Measurements from ENCODE around the gene PSMD12.
"Not testable (repeated sequence)": the region's sequence is repeated elsewhere in the genome, so short reads cannot be mapped to it uniquely, and the experiment has no call there.

Gene PSMD12

GRCh38 chr17:67326959-67327745, 39.2 kb downstream of the PSMD12 start:
- not testable (repeated sequence) for H2BK12ac ChIP-seq (ENCODE audit: low read length in 2 of 2); H3K4me2 ChIP-seq (ENCODE audit: low read length, poor library complexity, severe bottlenecking); H3K4me3 ChIP-seq (ENCODE audit: insufficient read depth in 1 of 2, low read depth in 1 of 2, low read length in 2 of 2); H2BK120ac ChIP-seq (ENCODE audit: low read depth, low read length); H2BK15ac ChIP-seq (ENCODE audit: low read depth, poor library complexity, severe bottlenecking); H2BK5ac ChIP-seq (ENCODE audit: low read depth, low read length, poor library complexity, severe bottlenecking); H3K4ac ChIP-seq (ENCODE audit: low read depth in 1 of 2, low read length in 2 of 2); H3K4me1 ChIP-seq (ENCODE audit: control insufficient read depth, insufficient read depth, low read depth, low read length); H2AFZ ChIP-seq (ENCODE audit: low read depth, low read length); H3K79me1 ChIP-seq (replicated peaks; ENCODE audit: low read length, poor library complexity, severe bottlenecking); H3K18ac ChIP-seq (ENCODE audit: low read depth in 1 of 2, low read length in 2 of 2); H4K91ac ChIP-seq (ENCODE audit: low read length); DNase-seq; H3K27ac ChIP-seq (ENCODE audit: low read length, poor library complexity, severe bottlenecking); H3K27me3 ChIP-seq (ENCODE audit: control insufficient read depth in 1 of 2, insufficient read depth in 1 of 2, low read length in 2 of 2); H4K8ac ChIP-seq (ENCODE audit: low read length); H2AK5ac ChIP-seq (ENCODE audit: low read length, severe bottlenecking); H3K36me3 ChIP-seq (ENCODE audit: control insufficient read depth in 1 of 2, insufficient read depth in 2 of 2, low read depth in 1 of 2, low read length in 2 of 2); H3K9ac ChIP-seq (ENCODE audit: low read length); H3K23ac ChIP-seq (ENCODE audit: low read length in 2 of 2); H3K14ac ChIP-seq (ENCODE audit: low read length in 2 of 2)
- peaks cover 10% of the 10 kb centered on the region for H3K9me3 ChIP-seq (ENCODE audit: control insufficient read depth, low read length)
- WGBS, result 85% methylated on average over 7 of the region's 13 CpGs

GRCh38 chr17:67326440-67326839, 39.9 kb downstream of the PSMD12 start:
- 95% methylated on average over 3 of the region's 3 CpGs for WGBS

GRCh38 chr17:67324330-67324729, 42.0 kb downstream of the PSMD12 start:
- H4K8ac ChIP-seq (ENCODE audit: low read length), result no peak overlapping the region

More at GRCh38 chr17:67326440-67326839, 39.9 kb downstream of the PSMD12 start:
- Histone ChIP-seq H2AFZ (ENCODE audit: low read depth, low read length) (no peak overlapping the region), H2BK5ac (ENCODE audit: low read depth, low read length, poor library complexity, severe bottlenecking) (no peak overlapping the region), H2AK5ac (ENCODE audit: low read length, severe bottlenecking) (no peak overlapping the region), H2BK12ac (ENCODE audit: low read length in 2 of 2) (no peak overlapping the region), H3K36me3 (ENCODE audit: control insufficient read depth in 1 of 2, insufficient read depth in 2 of 2, low read depth in 1 of 2, low read length in 2 of 2) (no peaks in the 10 kb centered on the region), H3K4me3 (ENCODE audit: insufficient read depth in 1 of 2, low read depth in 1 of 2, low read length in 2 of 2) (no peak overlapping the region), H4K91ac (ENCODE audit: low read length) (no peak overlapping the region), H3K9ac (ENCODE audit: low read length) (no peak overlapping the region), H3K18ac (ENCODE audit: low read depth in 1 of 2, low read length in 2 of 2) (no peak overlapping the region), H3K9me3 (ENCODE audit: control insufficient read depth, low read length) (peaks cover 10% of the 10 kb centered on the region), H3K23ac (ENCODE audit: low read length in 2 of 2) (no peak overlapping the region), H3K4me1 (ENCODE audit: control insufficient read depth, insufficient read depth, low read depth, low read length) (no peaks in the 10 kb centered on the region), H4K8ac (ENCODE audit: low read length) (no peak overlapping the region), H2BK120ac (ENCODE audit: low read depth, low read length) (no peak overlapping the region), H3K27ac (ENCODE audit: low read length, poor library complexity, severe bottlenecking) (no peak overlapping the region), H2BK15ac (ENCODE audit: low read depth, poor library complexity, severe bottlenecking) (no peak overlapping the region), H3K79me1 (replicated peaks; ENCODE audit: low read length, poor library complexity, severe bottlenecking) (no peaks in the 10 kb centered on the region), H3K4me2 (ENCODE audit: low read length, poor library complexity, severe bottlenecking) (no peak overlapping the region), H3K4ac (ENCODE audit: low read depth in 1 of 2, low read length in 2 of 2) (no peak overlapping the region), H3K14ac (ENCODE audit: low read length in 2 of 2) (no peak overlapping the region), H3K27me3 (ENCODE audit: control insufficient read depth in 1 of 2, insufficient read depth in 1 of 2, low read length in 2 of 2) (peaks cover 0 to 4% of the 10 kb centered on the region in 2 experiments)
- DNase-seq, result no peak

GRCh38 chr17:67323445-67323844, 42.9 kb downstream of the PSMD12 start:
- Histone ChIP-seq H3K4me3 (ENCODE audit: insufficient read depth in 1 of 2, low read depth in 1 of 2, low read length in 2 of 2) (no peak overlapping the region), H2BK15ac (ENCODE audit: low read depth, poor library complexity, severe bottlenecking) (no peak overlapping the region), H3K23ac (ENCODE audit: low read length in 2 of 2) (no peak overlapping the region), H3K18ac (ENCODE audit: low read depth in 1 of 2, low read length in 2 of 2) (no peak overlapping the region), H3K4me1 (ENCODE audit: control insufficient read depth, insufficient read depth, low read depth, low read length) (no peaks in the 10 kb centered on the region), H3K9ac (ENCODE audit: low read length) (no peak overlapping the region), H3K9me3 (ENCODE audit: control insufficient read depth, low read length) (peaks cover 6% of the 10 kb centered on the region), H3K27me3 (ENCODE audit: control insufficient read depth in 1 of 2, insufficient read depth in 1 of 2, low read length in 2 of 2) (peaks cover 0 to 4% of the 10 kb centered on the region in 2 experiments), H2BK12ac (ENCODE audit: low read length in 2 of 2) (no peak overlapping the region), H4K91ac (ENCODE audit: low read length) (no peak overlapping the region), H3K27ac (ENCODE audit: low read length, poor library complexity, severe bottlenecking) (no peak overlapping the region), H2AK5ac (ENCODE audit: low read length, severe bottlenecking) (no peak overlapping the region), H2BK5ac (ENCODE audit: low read depth, low read length, poor library complexity, severe bottlenecking) (no peak overlapping the region), H3K14ac (ENCODE audit: low read length in 2 of 2) (no peak overlapping the region), H3K79me1 (replicated peaks; ENCODE audit: low read length, poor library complexity, severe bottlenecking) (no peaks in the 10 kb centered on the region), H3K4me2 (ENCODE audit: low read length, poor library complexity, severe bottlenecking) (no peak overlapping the region), H3K36me3 (ENCODE audit: control insufficient read depth in 1 of 2, insufficient read depth in 2 of 2, low read depth in 1 of 2, low read length in 2 of 2) (no peaks in the 10 kb centered on the region), H2BK120ac (ENCODE audit: low read depth, low read length) (no peak overlapping the region), H3K4ac (ENCODE audit: low read depth in 1 of 2, low read length in 2 of 2) (no peak overlapping the region), H4K8ac (ENCODE audit: low read length) (no peak overlapping the region), H2AFZ (ENCODE audit: low read depth, low read length) (no peak overlapping the region)
- WGBS, result 95% methylated on average over 3 of the region's 3 CpGs
- DNase-seq, result no peak

More at GRCh38 chr17:67324330-67324729, 42.0 kb downstream of the PSMD12 start:
- no peak for DNase-seq
- H3K4me1 ChIP-seq (ENCODE audit: control insufficient read depth, insufficient read depth, low read depth, low read length), result no peaks in the 10 kb centered on the region
- H3K9me3 ChIP-seq (ENCODE audit: control insufficient read depth, low read length), result peaks cover 10% of the 10 kb centered on the region
- no peaks in the 10 kb centered on the region for H3K79me1 ChIP-seq (replicated peaks; ENCODE audit: low read length, poor library complexity, severe bottlenecking)
- no peak overlapping the region for H3K4ac ChIP-seq (ENCODE audit: low read depth in 1 of 2, low read length in 2 of 2)
- H3K9ac ChIP-seq (ENCODE audit: low read length), result no peak overlapping the region
- WGBS, result 100% methylated on average over 2 of the region's 2 CpGs
- H2BK120ac ChIP-seq (ENCODE audit: low read depth, low read length), result no peak overlapping the region
- no peak overlapping the region for H3K4me2 ChIP-seq (ENCODE audit: low read length, poor library complexity, severe bottlenecking)
- H3K23ac ChIP-seq (ENCODE audit: low read length in 2 of 2), result no peak overlapping the region
- no peak overlapping the region for H3K27ac ChIP-seq (ENCODE audit: low read length, poor library complexity, severe bottlenecking)
- H4K91ac ChIP-seq (ENCODE audit: low read length), result no peak overlapping the region
- H3K36me3 ChIP-seq (ENCODE audit: control insufficient read depth in 1 of 2, insufficient read depth in 2 of 2, low read depth in 1 of 2, low read length in 2 of 2), result no peaks in the 10 kb centered on the region
- no peak overlapping the region for H2BK15ac ChIP-seq (ENCODE audit: low read depth, poor library complexity, severe bottlenecking)
- H3K14ac ChIP-seq (ENCODE audit: low read length in 2 of 2), result no peak overlapping the region
- no peak overlapping the region for H3K4me3 ChIP-seq (ENCODE audit: insufficient read depth in 1 of 2, low read depth in 1 of 2, low read length in 2 of 2)
- no peak overlapping the region for H2AK5ac ChIP-seq (ENCODE audit: low read length, severe bottlenecking)
- no peak overlapping the region for H3K18ac ChIP-seq (ENCODE audit: low read depth in 1 of 2, low read length in 2 of 2)
- H2BK5ac ChIP-seq (ENCODE audit: low read depth, low read length, poor library complexity, severe bottlenecking), result no peak overlapping the region
- no peak overlapping the region for H2BK12ac ChIP-seq (ENCODE audit: low read length in 2 of 2)
- H2AFZ ChIP-seq (ENCODE audit: low read depth, low read length), result no peak overlapping the region
- H3K27me3 ChIP-seq (ENCODE audit: control insufficient read depth in 1 of 2, insufficient read depth in 1 of 2, low read length in 2 of 2), result peaks cover 0 to 4% of the 10 kb centered on the region in 2 experiments

Measured in mesenchymal stem cell (in vitro differentiated cells and primary cell).